H1 (cell line): ENCODE data around the gene SPR. TPM values are rescaled to one million over a fixed set of nuclear protein-coding genes. Genes with fewer than 3 reads are reported as not detected.

Experiments
- CTCF ChIA-PET: fragments of 300-600 bp; sonication (Branson Sonifier 250); formaldehyde crosslinking; loops from one replicate; lab custom pipeline; 2021; ENCODE audit not compliant: partially characterized antibody; lab: Charles Lee
- POLR2A ChIA-PET: fragments of 300-600 bp; sonication (Branson Sonifier 250); formaldehyde crosslinking; loops from one replicate; lab custom pipeline; 2021; ENCODE audit warnings: inconsistent platforms; ENCODE audit not compliant: partially characterized antibody; lab: Charles Lee
- DNase-seq, 2 experiments: peaks; one replicate each; pipeline versions ENCODE4 v3.0.0 to v3.0.0-alpha.2; 2010 to 2022; ENCODE audit warnings: low spot score in 2 of 2, low read depth in 1 of 2, mixed read lengths in 1 of 2
- FAIRE-seq: peaks from 2 replicates; lab custom pipeline; 2011; peaks lifted over from hg19 to GRCh38; lab: Jason Lieb, UNC
- H2AFZ ChIP-seq: 2 replicates; pipeline ENCODE4 v1.8.1; 2012; ENCODE audit warnings: low read length, inconsistent platforms
- H2AK5ac ChIP-seq: 2 replicates; pipeline ENCODE4 v1.6.1; 2013; ENCODE audit warnings: low read depth, low read length
- H2BK120ac ChIP-seq: replicated peaks from 2 replicates; pipeline ENCODE3; 2013; ENCODE audit warnings: low read depth, low read length, inconsistent platforms
- H2BK12ac ChIP-seq: 2 replicates; pipeline ENCODE4 v1.6.1; 2013; ENCODE audit warnings: low read depth, low read length
- H2BK15ac ChIP-seq: 2 replicates; pipeline ENCODE4 v1.6.1; 2013; ENCODE audit warnings: low read length
- H2BK20ac ChIP-seq: 2 replicates; pipeline ENCODE4 v1.6.1; 2013; ENCODE audit warnings: low read length
- H2BK5ac ChIP-seq: 2 replicates; pipeline ENCODE4 v1.6.1; 2013; ENCODE audit warnings: low read depth, low read length
- H3K14ac ChIP-seq: 2 replicates; pipeline ENCODE4 v1.6.1; 2013; ENCODE audit warnings: inconsistent platforms; ENCODE audit not compliant: insufficient read length
- H3K18ac ChIP-seq: 2 replicates; pipeline ENCODE4 v1.6.1; 2013; ENCODE audit warnings: low read length; ENCODE audit errors: extremely low read depth
- H3K23ac ChIP-seq: 2 replicates; pipeline ENCODE4 v1.6.1; 2013; ENCODE audit warnings: inconsistent platforms; ENCODE audit not compliant: insufficient read length
- H3K23me2 ChIP-seq: 2 replicates; pipeline ENCODE4 v1.6.1; 2013; ENCODE audit warnings: low read depth, low read length
- H3K27ac ChIP-seq: 2 replicates; pipeline ENCODE4 v1.6.1; 2011; ENCODE audit warnings: low read depth, low read length, inconsistent platforms
- H3K27me3 ChIP-seq, 4 experiments: replicated peaks in 1 of 4; 1 replicate in 1 of 4; 2 replicates in 3 of 4; pipeline versions ENCODE4 v1.6.1 to v1.8.1; 2011 to 2013; ENCODE audit warnings: low read length in 3 of 4, mild to moderate bottlenecking in 3 of 4, inconsistent platforms in 2 of 4, mixed read lengths in 2 of 4, moderate library complexity in 1 of 4; ENCODE audit not compliant: control insufficient read depth in 3 of 4, insufficient read depth in 3 of 4; ENCODE audit errors: extremely low read depth in 1 of 4
- H3K36me3 ChIP-seq, 4 experiments: 2 replicates each; pipeline versions ENCODE4 v1.6.1 to v1.8.1; 2011 to 2013; ENCODE audit warnings: mild to moderate bottlenecking in 4 of 4, low read length in 3 of 4, moderate library complexity in 2 of 4, control low read depth in 1 of 4, inconsistent platforms in 1 of 4; ENCODE audit not compliant: insufficient read depth in 4 of 4, control insufficient read depth in 2 of 4
- H3K4ac ChIP-seq: replicated peaks from 2 replicates; pipeline ENCODE3; 2013; ENCODE audit warnings: low read length, low read depth, mixed read lengths, inconsistent platforms; ENCODE audit not compliant: insufficient read length
- H3K4me1 ChIP-seq, 4 experiments: replicated peaks in 1 of 4; 1 replicate in 1 of 4; 2 replicates in 3 of 4; pipeline versions ENCODE4 v1.6.1 to v1.8.1; 2011 to 2013; ENCODE audit warnings: low read length in 3 of 4, inconsistent platforms in 2 of 4, mixed read lengths in 1 of 4; ENCODE audit not compliant: insufficient read depth in 4 of 4, control insufficient read depth in 3 of 4
- H3K4me2 ChIP-seq, 2 experiments: 2 replicates each; pipeline versions ENCODE4 v1.6.1 to v1.8.1; 2011 to 2013; ENCODE audit warnings: low read depth in 2 of 2, low read length in 2 of 2, control low read depth in 1 of 2, inconsistent platforms in 1 of 2, mild to moderate bottlenecking in 1 of 2; ENCODE audit not compliant: insufficient read depth in 1 of 2
- H3K4me3 ChIP-seq, 4 experiments: fragments of 200-600, 300-600 bp in 1 of 4; sonication (generic), shearing (Covaris generic), sonication (Bioruptor Twin) in 1 of 4; 2 replicates each; pipeline versions ENCODE4 v1.5.1 to v1.8.1; 2011 to 2016; ENCODE audit warnings: low read length in 4 of 4, low read depth in 3 of 4, control low read depth in 2 of 4, inconsistent platforms in 2 of 4, mild to moderate bottlenecking in 2 of 4, mixed read lengths in 1 of 4, moderate library complexity in 1 of 4; ENCODE audit not compliant: insufficient read depth in 2 of 4; ENCODE audit errors: extremely low read depth in 1 of 4
- H3K56ac ChIP-seq: replicated peaks from 2 replicates; pipeline ENCODE3; 2013; ENCODE audit warnings: low read depth, mild to moderate bottlenecking, mixed read lengths, low read length, inconsistent platforms; ENCODE audit not compliant: insufficient read length
- H3K79me1 ChIP-seq: 2 replicates; pipeline ENCODE4 v1.6.1; 2013; ENCODE audit warnings: low read depth, low read length, control low read depth
- H3K79me2 ChIP-seq, 2 experiments: 2 replicates each; pipeline versions ENCODE4 v1.6.1 to v1.8.1; 2012 to 2013; ENCODE audit warnings: low read length in 2 of 2, mild to moderate bottlenecking in 2 of 2, inconsistent platforms in 1 of 2; ENCODE audit not compliant: insufficient read depth in 2 of 2, control insufficient read depth in 1 of 2
- H3K9ac ChIP-seq, 4 experiments: replicated peaks in 1 of 4; 1 replicate in 1 of 4; 2 replicates in 3 of 4; pipeline versions ENCODE4 v1.6.1 to v1.8.1; 2011 to 2013; ENCODE audit warnings: low read depth in 3 of 4, low read length in 3 of 4, control low read depth in 2 of 4, mild to moderate bottlenecking in 2 of 4, moderate library complexity in 2 of 4, inconsistent platforms in 1 of 4; ENCODE audit errors: extremely low read depth in 1 of 4
- H3K9me3 ChIP-seq, 2 experiments: 2 replicates each; pipeline versions ENCODE4 v1.6.1 to v1.8.1; 2012 to 2013; ENCODE audit warnings: mild to moderate bottlenecking in 2 of 2, moderate library complexity in 2 of 2, control low read depth in 1 of 2, inconsistent platforms in 1 of 2, low read depth in 1 of 2, low read length in 1 of 2, mixed read lengths in 1 of 2; ENCODE audit not compliant: insufficient read depth in 2 of 2
- H4K20me1 ChIP-seq, 2 experiments: replicated peaks in 1 of 2; 2 replicates each; pipeline versions ENCODE3 to v1.8.1; 2011 to 2013; ENCODE audit warnings: inconsistent platforms in 2 of 2, low read length in 2 of 2, mild to moderate bottlenecking in 1 of 2; ENCODE audit not compliant: insufficient read depth in 2 of 2, control insufficient read depth in 1 of 2
- H4K5ac ChIP-seq: 2 replicates; pipeline ENCODE4 v1.6.1; 2013; ENCODE audit warnings: low read length, low read depth, mixed read lengths, inconsistent platforms; ENCODE audit not compliant: insufficient read length
- H4K8ac ChIP-seq: 2 replicates; pipeline ENCODE4 v1.8.0; 2013; ENCODE audit warnings: mild to moderate bottlenecking, moderate library complexity, low read length, inconsistent platforms; ENCODE audit not compliant: insufficient read depth; ENCODE audit errors: extremely low read depth
- H4K91ac ChIP-seq: replicated peaks from 2 replicates; pipeline ENCODE3; 2013; ENCODE audit warnings: low read length, mixed read lengths, inconsistent platforms; ENCODE audit not compliant: insufficient read length
- ATF3 ChIP-seq: IDR thresholded peaks from 2 replicates; pipeline ENCODE4 v1.6.1; 2011; ENCODE audit warnings: low read depth, mild to moderate bottlenecking, low read length; ENCODE audit not compliant: insufficient read depth
- BCL11A ChIP-seq, 2 experiments: IDR thresholded peaks; one replicate each; pipeline ENCODE4 v1.6.1; 2011; ENCODE audit warnings: low read depth in 2 of 2, low read length in 2 of 2, mild to moderate bottlenecking in 2 of 2
- EP300 ChIP-seq, 2 experiments: IDR thresholded peaks; 1 replicate in 1 of 2; 2 replicates in 1 of 2; pipeline ENCODE4 v1.6.1; 2011 to 2012; ENCODE audit warnings: low read depth in 2 of 2, low read length in 2 of 2, mild to moderate bottlenecking in 2 of 2, borderline replicate concordance in 1 of 2, inconsistent platforms in 1 of 2, moderate library complexity in 1 of 2
- KDM5A ChIP-seq: fragments of 200-600 bp; IDR thresholded peaks from 2 replicates; pipeline ENCODE4 v1.7.1; 2012; ENCODE audit warnings: mild to moderate bottlenecking, low read length, inconsistent platforms, mixed read lengths
- PHF8 ChIP-seq: fragments of 200-600 bp; sonication (generic); conservative IDR thresholded peaks from 2 replicates; pipeline ENCODE4 v1.7.1; 2012; ENCODE audit warnings: low read depth, mild to moderate bottlenecking, inconsistent platforms, low read length, moderate library complexity
- RFX5 ChIP-seq: IDR thresholded peaks from 2 replicates; pipeline ENCODE4 v1.6.1; 2011; ENCODE audit warnings: low read depth, low read length, improper control_type of control experiment, borderline replicate concordance
- SAP30 ChIP-seq: fragments of 300-600 bp; sonication (generic); IDR thresholded peaks from 2 replicates; pipeline ENCODE4 v1.7.1; 2012; ENCODE audit warnings: low read length, moderate library complexity, mild to moderate bottlenecking, inconsistent platforms; ENCODE audit not compliant: insufficient read depth, insufficient replicate concordance
- SP2 ChIP-seq: IDR thresholded peaks from 2 replicates; pipeline ENCODE4 v1.6.1; 2012; ENCODE audit warnings: mild to moderate bottlenecking, low read length, inconsistent platforms
- TAF1 ChIP-seq: IDR thresholded peaks from 2 replicates; pipeline ENCODE4 v1.6.1; 2011; ENCODE audit warnings: mild to moderate bottlenecking, low read depth, low read length
- USF2 ChIP-seq: IDR thresholded peaks from 2 replicates; pipeline ENCODE4 v1.6.1; 2011; ENCODE audit warnings: low read length, improper control_type of control experiment
- ZNF274 ChIP-seq: IDR thresholded peaks from 2 replicates; pipeline ENCODE4 v1.7.0; 2012; ENCODE audit warnings: low read length, borderline replicate concordance; ENCODE audit errors: extremely low read depth
- WGBS, 2 experiments: shearing (Covaris generic) in 1 of 2; methylation state at CpG; one replicate each; pipeline versions ENCODE4 v1.1.6 to v1.1.7; 2013 to 2015; ENCODE audit warnings: low lambda C conversion rate in 2 of 2, mixed read lengths in 2 of 2, inconsistent platforms in 1 of 2, low coverage in 1 of 2, missing lambda C conversion rate in 1 of 2; ENCODE audit not compliant: insufficient replicate concordance in 2 of 2, insufficient coverage in 1 of 2, insufficient read length in 1 of 2; ENCODE audit errors: extremely low coverage in 1 of 2, missing lambda C conversion rate in 1 of 2; 5-methylcytosine and 5-hydroxymethylcytosine counted together
- polyA plus RNA-seq, 7 experiments: library from polyadenylated mRNA; depleted of rRNA in 3 of 7; stranded (reverse) in 5 of 7; unstranded in 2 of 7; fragments of >200 nt in 5 of 7; fragments of 200-250 nt in 2 of 7; gene quantifications; 1 replicate in 5 of 7; 2 replicates in 1 of 7; 4 replicates in 1 of 7; pipeline versions ENCODE4 v1.2.1 to v1.2.3, GENCODE V29; 2011 to 2013; ENCODE audit warnings: missing spikeins in 2 of 7, mixed read lengths in 2 of 7
- total RNA-seq: library from RNA; stranded (reverse); fragmentation: NEBNext Ultra II Directional; extraction: Animal tissue kit (Norgen Biotek cat#: 25700); gene quantifications from 2 replicates; pipeline ENCODE4 v1.2.1, GENCODE V29; 2021

Gene SPR
- total and polyA plus RNA-seq, 2 of the 8 experiments (the other 6 are each of a cell fraction or from before 2014, with no cell fraction given) = 4.5 to 11.5 TPM

GRCh38 chr2:72931280-72931910, 44.2 kb downstream of the SPR start:
- H3K56ac ChIP-seq = no peak overlapping the region
- no peaks in the 10 kb centered on the region for H3K79me1 ChIP-seq
- H2BK15ac ChIP-seq = no peak overlapping the region
- H4K20me1 ChIP-seq = peaks cover 0 to 5% of the 10 kb centered on the region in 2 experiments
- H2BK5ac ChIP-seq = no peak overlapping the region
- H3K18ac ChIP-seq = no peak overlapping the region
- no peak overlapping the region for H3K9ac ChIP-seq
- H2AFZ ChIP-seq = no peak overlapping the region
- no peak overlapping the region for H2BK120ac ChIP-seq
- H4K8ac ChIP-seq = no peak overlapping the region
- no peak overlapping the region for H3K23ac ChIP-seq
- no peak overlapping the region for H4K91ac ChIP-seq
- WGBS, 2 experiments = 92% methylated on average over 14 of the region's 14 CpGs; no CpG with 5 or more reads in 1 of the 2 experiments
- no peak overlapping the region for H3K14ac ChIP-seq
- POLR2A ChIA-PET = interaction anchor here (1.0 kb wide), 1 partner anchor 36 kb away, joined by 3 read pairs; no protein-coding TSS in a partner anchor
- H3K23me2 ChIP-seq = no peaks in the 10 kb centered on the region
- H3K27me3 ChIP-seq = peaks cover 23 to 55% (median 43%) of the 10 kb centered on the region in 4 experiments
- no peak overlapping the region for H2BK12ac ChIP-seq
- peaks cover 3 to 10% (median 5%) of the 10 kb centered on the region in 4 experiments; a peak in 6 of 7 replicates for H3K4me1 ChIP-seq
- FAIRE-seq (no peak), DNase-seq (no peak)
- no peak overlapping the region for H4K5ac ChIP-seq
- CTCF ChIA-PET = interaction anchor here (1.1 to 25.6 kb wide), 5 partner anchors 9 to 43 kb away, joined by 3 to 490 read pairs (median 4); no protein-coding TSS in a partner anchor
- no peak overlapping the region for H3K4ac ChIP-seq
- no peaks in the 10 kb centered on the region for H3K36me3 ChIP-seq
- H3K4me3 ChIP-seq = no peak overlapping the region
- no peak overlapping the region for H2BK20ac ChIP-seq
- H3K9me3 ChIP-seq = no peaks in the 10 kb centered on the region
- no peak overlapping the region; the same call in 1 of the 2 replicates for H2AK5ac ChIP-seq
- no peaks in the 10 kb centered on the region for H3K79me2 ChIP-seq
- no peak overlapping the region for H3K27ac ChIP-seq
- no peak overlapping the region for H3K4me2 ChIP-seq
- TF ChIP-seq KDM5A = no peak
- no peak for TF ChIP-seq SP2
- TF ChIP-seq RFX5 = no peak
- TF ChIP-seq PHF8 = no peak
- TF ChIP-seq EP300 (IDR thresholded peaks at IDR 0.05; ENCODE audit: borderline replicate concordance in 1 of 2, low read depth in 2 of 2, low read length in 2 of 2) = no peak
- no peak for TF ChIP-seq SAP30
- no peak for TF ChIP-seq BCL11A (IDR thresholded peaks at IDR 0.05; ENCODE audit: low read depth in 2 of 2, low read length in 2 of 2)
- no peak for TF ChIP-seq USF2
- TF ChIP-seq TAF1 = no peak
- no peak for TF ChIP-seq ZNF274
- no peak for TF ChIP-seq ATF3
